Esophagus (tissue), 2 donors: ENCODE measurements around the gene TOP3A. TPM values are rescaled to one million over a fixed set of nuclear protein-coding genes. Genes with fewer than 3 reads are reported as not detected.

Experiments used
- H3K27ac ChIP-seq, 2 donors: one replicate each; pipeline ENCODE4 v1.5.1; 2013; ENCODE audit warnings: low read depth in 2 of 2, mild to moderate bottlenecking in 2 of 2, inconsistent platforms in 1 of 2, low read length in 1 of 2, moderate library complexity in 1 of 2
- H3K27me3 ChIP-seq, 2 donors: one replicate each; pipeline ENCODE4 v1.6.1; 2013; ENCODE audit warnings: low read length in 2 of 2, control low read depth in 1 of 2, mild to moderate bottlenecking in 1 of 2; ENCODE audit not compliant: insufficient read depth in 2 of 2, control insufficient read depth in 1 of 2
- H3K36me3 ChIP-seq, 2 donors: one replicate each; pipeline ENCODE4 v1.6.1; 2013; ENCODE audit warnings: low read length in 1 of 2; ENCODE audit not compliant: control insufficient read depth in 2 of 2, insufficient read depth in 2 of 2
- H3K4me1 ChIP-seq, 2 donors: one replicate each; pipeline ENCODE4 v1.6.1; 2013; ENCODE audit warnings: low read length in 1 of 2; ENCODE audit not compliant: control insufficient read depth in 2 of 2, insufficient read depth in 2 of 2
- H3K4me3 ChIP-seq, 2 donors: one replicate each; pipeline ENCODE4 v1.5.1; 2013; ENCODE audit warnings: low read length in 2 of 2, mild to moderate bottlenecking in 2 of 2, low read depth in 1 of 2, moderate library complexity in 1 of 2
- H3K9me3 ChIP-seq, 2 donors: one replicate each; pipeline ENCODE4 v1.6.1; 2013; ENCODE audit warnings: mild to moderate bottlenecking in 2 of 2, low read depth in 1 of 2, low read length in 1 of 2, moderate library complexity in 1 of 2; ENCODE audit not compliant: control insufficient read depth in 2 of 2, insufficient read depth in 1 of 2
- WGBS, 2 donors: extraction: QIAGEN DNeasy Blood & Tissue Kit; methylation state at CpG; one replicate each; pipeline ENCODE4 v1.1.7; 2013; 5-methylcytosine and 5-hydroxymethylcytosine counted together
- polyA plus RNA-seq, 2 donors: library from polyadenylated mRNA; stranded (reverse); fragments of 200-250 nt; gene quantifications; one replicate each; pipeline ENCODE4 v1.2.3, GENCODE V29; 2013
- donor health status: healthy with polysubstance abuse.
- donor health status: Bipolar disorder and iron deficiency.

Gene TOP3A
- polyA plus RNA-seq, 2 donors: 9.4 to 14.6 TPM

DNA sequence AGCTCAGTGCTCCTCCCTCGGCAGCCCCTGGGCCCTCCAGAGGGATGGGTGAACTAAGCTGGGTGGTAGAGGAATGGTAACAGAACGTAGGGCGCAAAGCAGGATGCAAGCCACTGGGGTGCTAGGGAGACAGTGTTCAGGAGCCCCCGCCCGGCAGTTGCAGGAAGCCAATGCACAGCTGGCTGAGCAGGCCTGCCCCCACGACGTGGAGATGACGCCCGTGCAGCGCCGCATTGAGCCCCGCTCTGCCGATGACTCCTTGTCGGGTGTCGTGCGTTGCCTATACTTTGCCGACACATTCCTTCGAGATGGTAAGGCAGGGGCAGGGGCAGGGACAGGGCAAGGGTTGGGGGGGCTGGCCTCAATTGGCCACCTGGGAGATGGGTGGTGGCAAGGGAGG is 76.5 kb downstream of the TOP3A start:
- Histone ChIP-seq H3K36me3 (peaks cover 8 to 61% of the 10 kb centered on the region in 2 donors), H3K4me3 (no peak overlapping the region), H3K27me3 (no peaks in the 10 kb centered on the region), H3K9me3 (peaks cover 0 to 2% of the 10 kb centered on the region in 2 donors), H3K4me1 (peaks cover 0 to 20% of the 10 kb centered on the region in 2 donors), H3K27ac (no peak overlapping the region)
- WGBS, 2 donors: 92 to 93% methylated on average over 18 of the region's 18 CpGs

DNA sequence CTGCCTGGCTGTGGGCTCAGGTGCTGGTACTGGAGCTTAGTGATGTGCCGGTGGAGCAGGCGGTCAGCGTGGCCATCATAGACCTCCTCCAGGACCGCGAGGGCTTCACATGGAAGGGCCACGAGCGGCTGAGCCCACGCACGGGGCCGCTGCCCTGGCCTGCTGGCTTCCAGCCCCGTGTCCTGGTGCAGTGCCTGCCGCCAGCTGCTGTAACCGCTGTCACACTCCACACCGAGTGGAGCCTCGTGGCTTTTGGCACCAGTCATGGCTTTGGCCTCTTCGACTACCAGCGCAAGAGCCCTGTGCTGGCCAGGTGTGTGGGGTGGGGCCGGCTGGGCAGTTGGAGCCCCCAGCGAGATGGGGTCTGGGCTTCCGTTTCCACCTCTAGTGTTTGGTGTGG is 77.3 kb downstream of the TOP3A start:
- WGBS, 2 donors: 92 to 94% methylated on average over 20 of the region's 20 CpGs
- Histone ChIP-seq H3K4me1 (peaks cover 0 to 20% of the 10 kb centered on the region in 2 donors), H3K27ac (no peak overlapping the region), H3K36me3 (peaks cover 8 to 65% of the 10 kb centered on the region in 2 donors), H3K9me3 (no peaks in the 10 kb centered on the region), H3K27me3 (no peaks in the 10 kb centered on the region), H3K4me3 (no peak overlapping the region)

DNA sequence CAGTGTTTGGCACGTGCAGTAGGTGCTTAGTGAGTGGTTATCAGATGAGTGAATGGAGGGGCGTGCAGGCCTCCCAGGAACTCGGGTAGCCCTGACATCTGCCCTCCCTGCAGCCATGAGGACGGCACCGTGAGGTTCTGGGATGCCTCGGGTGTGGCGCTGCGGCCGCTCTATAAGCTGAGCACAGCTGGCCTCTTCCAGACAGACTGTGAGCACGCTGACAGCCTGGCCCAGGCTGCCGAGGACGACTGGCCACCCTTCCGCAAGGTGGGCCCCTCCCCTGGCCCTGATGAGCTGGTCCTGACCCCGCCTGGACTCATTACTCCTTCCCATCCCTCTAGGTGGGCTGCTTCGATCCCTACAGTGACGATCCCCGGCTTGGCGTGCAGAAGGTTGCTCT is 78.3 kb downstream of the TOP3A start:
- WGBS, 2 donors: 85 to 89% methylated on average over 18 of the region's 18 CpGs
- peaks cover 0 to 20% of the 10 kb centered on the region in 2 donors for H3K4me1 ChIP-seq
- H3K36me3 ChIP-seq: peaks cover 8 to 60% of the 10 kb centered on the region in 2 donors
- no peaks in the 10 kb centered on the region for H3K27me3 ChIP-seq
- H3K9me3 ChIP-seq: no peaks in the 10 kb centered on the region
- no peak overlapping the region for H3K4me3 ChIP-seq
- H3K27ac ChIP-seq: peak overlapping the region; percentile 64 to 90

DNA sequence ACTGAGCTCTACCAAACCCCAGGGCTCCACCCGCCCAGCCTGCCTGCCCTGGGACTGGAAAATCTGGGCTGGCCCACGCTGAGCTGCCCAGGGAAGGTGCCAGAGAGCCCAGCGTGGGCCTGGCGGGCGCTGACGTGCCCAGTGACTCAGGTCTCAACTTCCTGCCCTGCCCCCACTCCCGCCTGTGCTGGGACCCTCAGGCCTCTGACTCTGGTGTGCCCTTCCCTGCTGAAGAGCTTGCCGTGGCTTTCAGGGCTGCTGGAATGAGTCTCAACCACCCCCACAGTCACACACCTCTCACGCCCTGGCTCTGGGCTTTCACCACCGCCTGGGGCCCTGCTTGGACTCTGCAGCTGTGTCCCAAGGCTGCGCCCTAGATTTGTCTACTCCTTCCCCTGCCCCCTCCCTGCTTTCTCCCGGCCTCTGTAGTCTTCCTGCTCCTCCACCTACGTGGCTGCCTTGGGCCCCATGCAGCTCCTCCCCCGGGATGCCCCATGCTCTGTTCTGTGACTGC is 79.0 kb downstream of the TOP3A start:
- Histone ChIP-seq H3K27me3 (no peaks in the 10 kb centered on the region), H3K36me3 (peaks cover 8 to 54% of the 10 kb centered on the region in 2 donors)

DNA sequence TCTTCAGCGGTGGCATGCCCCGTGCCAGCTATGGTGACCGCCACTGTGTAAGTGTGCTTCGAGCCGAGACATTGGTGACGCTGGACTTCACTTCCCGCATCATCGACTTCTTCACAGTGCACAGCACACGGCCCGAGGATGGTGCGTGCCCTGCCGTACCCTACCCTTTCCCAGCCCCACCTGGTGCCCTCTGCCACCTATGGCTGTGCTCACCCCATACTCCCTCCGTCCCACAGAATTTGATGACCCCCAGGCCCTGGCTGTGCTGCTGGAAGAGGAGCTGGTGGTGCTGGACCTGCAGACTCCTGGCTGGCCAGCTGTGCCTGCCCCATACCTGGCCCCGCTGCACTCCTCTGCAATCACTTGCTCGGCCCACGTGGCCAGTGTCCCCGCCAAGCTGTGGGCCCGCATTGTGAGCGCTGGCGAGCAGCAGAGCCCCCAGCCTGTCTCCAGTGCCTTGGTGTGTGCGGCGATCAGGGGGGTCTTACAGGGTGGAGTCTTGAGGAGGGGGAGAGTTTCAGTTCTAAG is 79.9 kb downstream of the TOP3A start:
- 93 to 94% methylated on average over 22 of the region's 22 CpGs for WGBS, 2 donors
- Histone ChIP-seq H3K9me3 (no peaks in the 10 kb centered on the region), H3K27me3 (no peaks in the 10 kb centered on the region), H3K36me3 (peaks cover 8 to 49% of the 10 kb centered on the region in 2 donors), H3K4me3 (no peak overlapping the region), H3K4me1 (peaks cover 0 to 22% of the 10 kb centered on the region in 2 donors), H3K27ac (peak overlapping the region; percentile 64 to 90)

More for the DNA sequence above, 79.0 kb downstream of the TOP3A start:
- H3K4me1 ChIP-seq: peaks cover 0 to 22% of the 10 kb centered on the region in 2 donors
- no peaks in the 10 kb centered on the region for H3K9me3 ChIP-seq
- H3K4me3 ChIP-seq: no peak overlapping the region
- WGBS, 2 donors: 47 to 65% methylated on average over 14 of the region's 14 CpGs
- peak overlapping the region; percentile 64 to 90 for H3K27ac ChIP-seq

DNA sequence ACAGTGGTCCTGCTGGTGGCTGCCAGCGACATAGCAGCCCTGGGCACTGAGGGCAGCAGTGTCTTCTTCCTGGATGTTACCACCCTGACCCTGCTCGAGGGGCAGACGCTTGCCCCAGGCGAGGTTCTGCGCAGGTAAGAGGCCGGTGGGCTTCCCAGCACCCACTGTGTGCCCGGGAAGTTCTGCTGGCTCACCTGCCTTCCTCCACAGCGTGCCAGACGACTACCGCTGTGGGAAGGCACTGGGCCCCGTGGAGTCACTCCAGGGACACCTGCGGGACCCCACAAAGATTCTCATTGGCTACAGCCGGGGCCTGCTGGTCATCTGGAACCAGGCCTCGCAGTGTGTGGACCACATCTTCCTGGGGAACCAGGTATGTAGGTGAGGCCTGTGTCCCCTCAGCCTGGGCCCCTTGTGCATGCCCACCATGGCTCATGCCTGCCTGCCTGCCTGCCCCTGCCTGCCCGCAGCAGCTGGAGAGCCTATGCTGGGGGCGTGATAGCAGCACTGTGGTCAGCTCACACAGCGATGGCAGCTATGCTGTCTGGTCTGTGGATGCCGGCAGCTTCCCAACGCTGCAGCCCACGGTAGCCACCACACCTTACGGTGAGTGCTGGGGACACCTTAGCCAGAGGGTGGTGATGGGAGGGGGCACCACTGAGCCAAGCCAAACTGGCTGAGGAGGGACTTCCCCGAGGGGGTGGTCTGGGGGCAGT is 80.8 kb downstream of the TOP3A start:
- 92% methylated on average over 21 to 22 of the region's 22 CpGs for WGBS, 2 donors
- no peaks in the 10 kb centered on the region for H3K9me3 ChIP-seq
- peaks cover 0 to 22% of the 10 kb centered on the region in 2 donors for H3K4me1 ChIP-seq
- no peak overlapping the region for H3K27ac ChIP-seq
- no peak overlapping the region for H3K4me3 ChIP-seq
- no peaks in the 10 kb centered on the region for H3K27me3 ChIP-seq
- H3K36me3 ChIP-seq: peaks cover 8 to 46% of the 10 kb centered on the region in 2 donors

DNA sequence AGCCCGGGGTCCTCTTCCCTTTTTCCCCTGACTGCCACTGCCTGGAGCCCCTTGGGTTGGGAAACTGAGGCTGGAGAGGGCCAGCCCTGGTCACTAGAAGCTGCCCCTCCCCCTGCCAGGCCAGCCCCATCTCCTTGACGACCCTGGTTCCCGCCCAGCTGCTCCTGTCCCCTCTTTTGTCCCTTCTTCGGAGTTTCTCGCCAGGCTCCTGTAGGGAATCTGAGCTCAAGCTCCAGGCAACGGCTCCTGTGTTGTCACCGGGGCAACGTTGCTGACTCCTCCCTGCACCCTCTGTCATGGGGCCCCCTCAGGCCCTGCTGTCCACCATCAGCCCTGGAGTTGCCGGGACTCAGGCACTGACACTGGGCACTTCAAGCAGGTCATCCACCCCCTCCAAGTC is 83.6 kb downstream of the TOP3A start:
- H3K36me3 ChIP-seq: peaks cover 5 to 27% of the 10 kb centered on the region in 2 donors
- WGBS, 2 donors: 69 to 71% methylated on average over 9 of the region's 9 CpGs
- H3K4me1 ChIP-seq: peaks cover 0 to 30% of the 10 kb centered on the region in 2 donors
- no peaks in the 10 kb centered on the region for H3K9me3 ChIP-seq
- H3K27ac ChIP-seq: no peak overlapping the region
- H3K4me3 ChIP-seq: no peak overlapping the region
- H3K27me3 ChIP-seq: no peaks in the 10 kb centered on the region

DNA sequence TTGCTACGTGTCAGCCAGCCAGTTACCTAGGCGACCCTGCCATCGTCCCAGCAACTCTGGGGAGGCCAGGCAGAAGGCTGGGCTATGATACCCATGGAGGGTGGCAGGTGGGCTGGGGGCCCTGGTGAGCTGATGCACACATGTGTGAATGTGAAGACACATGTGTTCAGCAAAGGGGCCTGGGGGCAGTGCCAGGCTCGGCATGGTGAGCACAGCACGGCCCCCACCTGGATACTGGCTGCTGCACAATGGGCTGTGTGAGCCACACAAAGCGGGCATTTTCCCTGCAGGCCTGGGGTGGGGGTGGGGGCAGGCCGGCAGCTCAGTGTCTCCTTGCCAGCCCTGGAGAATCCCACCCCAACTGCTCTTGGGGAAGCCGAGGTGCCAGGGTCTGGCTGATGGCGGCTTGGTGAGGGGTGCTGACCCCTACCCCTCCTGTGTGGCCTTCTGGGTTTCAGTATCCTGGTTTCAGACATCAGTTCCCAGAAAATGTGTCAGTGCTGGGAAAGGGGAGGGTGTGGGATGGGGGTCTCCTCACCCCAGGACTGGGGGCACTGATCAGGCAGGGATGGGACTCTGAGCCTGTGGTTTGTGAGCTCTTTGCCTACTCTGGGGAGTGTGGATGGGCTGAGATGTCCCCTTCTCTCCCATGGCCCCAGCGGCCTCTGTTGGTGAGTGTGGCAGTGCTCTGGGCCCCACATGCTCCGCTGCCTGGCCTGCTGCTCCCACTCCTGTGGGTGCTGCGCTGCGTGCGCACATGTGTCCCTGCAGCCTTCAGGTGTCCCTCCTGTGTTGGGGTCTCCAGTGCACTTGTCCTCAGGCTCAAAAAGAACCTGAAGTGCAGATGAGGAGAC is 84.3 kb downstream of the TOP3A start:
- H3K4me1 ChIP-seq: peaks cover 0 to 24% of the 10 kb centered on the region in 2 donors
- H3K4me3 ChIP-seq: no peak overlapping the region
- 78 to 85% methylated on average over 14 of the region's 14 CpGs for WGBS, 2 donors
- H3K9me3 ChIP-seq: no peaks in the 10 kb centered on the region
- H3K27me3 ChIP-seq: no peaks in the 10 kb centered on the region
- H3K27ac ChIP-seq: no peak overlapping the region
- H3K36me3 ChIP-seq: peaks cover 5 to 27% of the 10 kb centered on the region in 2 donors

DNA sequence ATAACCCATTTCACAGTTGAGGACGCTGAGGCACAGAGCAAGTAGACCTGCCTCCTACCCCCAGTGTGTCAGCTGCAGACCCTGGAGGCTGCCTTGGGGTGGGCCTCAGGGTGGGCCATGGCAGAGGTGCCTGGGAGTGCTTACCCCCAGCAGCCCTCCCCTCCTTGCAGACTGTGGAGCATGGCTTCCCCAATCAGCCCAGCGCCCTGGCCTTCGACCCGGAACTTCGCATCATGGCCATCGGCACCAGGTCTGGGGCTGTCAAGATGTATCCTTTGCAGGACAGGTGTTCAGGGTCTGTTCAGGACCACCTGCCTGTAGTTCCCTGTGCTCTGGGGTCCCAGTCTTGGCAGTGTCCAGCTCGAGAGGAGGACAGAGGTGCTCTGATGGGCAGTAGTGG is 85.0 kb downstream of the TOP3A start:
- Histone ChIP-seq H3K4me3 (no peak overlapping the region), H3K4me1 (peaks cover 0 to 18% of the 10 kb centered on the region in 2 donors), H3K36me3 (peaks cover 5 to 21% of the 10 kb centered on the region in 2 donors), H3K9me3 (no peaks in the 10 kb centered on the region), H3K27ac (no peak overlapping the region), H3K27me3 (no peaks in the 10 kb centered on the region)
- WGBS, 2 donors: 90 to 94% methylated on average over 7 of the region's 7 CpGs
